Osteoblast (primary cell): ENCODE data around the gene ZMIZ1. TPM values are rescaled to one million over a fixed set of nuclear protein-coding genes. Genes with fewer than 3 reads are reported as not detected.

Experiments
- DNase-seq: peaks from one replicate; pipeline ENCODE4 v3.0.0; 2011; ENCODE audit warnings: low spot score, mixed read lengths; ENCODE audit not compliant: insufficient read length; ENCODE audit errors: missing footprints
- H2AFZ ChIP-seq: 2 replicates; pipeline ENCODE4 v1.6.0; 2011; ENCODE audit warnings: mild to moderate bottlenecking, low read length
- H3K27ac ChIP-seq: 2 replicates; pipeline ENCODE4 v1.5.1; 2011; ENCODE audit warnings: mild to moderate bottlenecking, low read depth, low read length, moderate library complexity
- H3K27me3 ChIP-seq: 2 replicates; pipeline ENCODE4 v1.6.0; 2012; ENCODE audit warnings: mild to moderate bottlenecking, control low read depth, inconsistent platforms, low read length, moderate library complexity; ENCODE audit not compliant: insufficient read depth
- H3K36me3 ChIP-seq: 2 replicates; pipeline ENCODE4 v1.5.1; 2011; ENCODE audit warnings: mild to moderate bottlenecking, low read length, control low read depth, moderate library complexity; ENCODE audit not compliant: insufficient read depth
- H3K4me1 ChIP-seq: 2 replicates; pipeline ENCODE4 v1.5.1; 2011; ENCODE audit warnings: mild to moderate bottlenecking, low read length, control low read depth, moderate library complexity; ENCODE audit not compliant: insufficient read depth
- H3K4me2 ChIP-seq: 2 replicates; pipeline ENCODE4 v1.6.0; 2011; ENCODE audit warnings: mild to moderate bottlenecking, low read length; ENCODE audit not compliant: insufficient read depth
- H3K4me3 ChIP-seq: fragments of 200-600 bp; sonication (generic); 3 replicates; pipeline ENCODE4 v1.5.1; 2012; ENCODE audit warnings: mild to moderate bottlenecking, low read length, inconsistent platforms; ENCODE audit not compliant: insufficient read depth
- H3K79me2 ChIP-seq: 2 replicates; pipeline ENCODE4 v1.6.0; 2012; ENCODE audit warnings: mild to moderate bottlenecking, low read length, control low read depth, inconsistent platforms; ENCODE audit not compliant: insufficient read depth
- H3K9me3 ChIP-seq: 2 replicates; pipeline ENCODE4 v1.5.1; 2011; ENCODE audit warnings: low read depth, low read length, control low read depth
- H4K20me1 ChIP-seq: 2 replicates; pipeline ENCODE4 v1.6.0; 2012; ENCODE audit warnings: mild to moderate bottlenecking, low read length, control low read depth; ENCODE audit not compliant: insufficient read depth
- CTCF ChIP-seq: IDR thresholded peaks from 2 replicates; pipeline ENCODE4 v1.5.1; 2011; ENCODE audit warnings: mild to moderate bottlenecking, low read depth, low read length, moderate library complexity; ENCODE audit errors: extremely low read depth
- total RNA-seq: library from RNA; depleted of rRNA; stranded (reverse); fragments of >200 nt; gene quantifications from 2 replicates; pipeline ENCODE4 v1.2.3, GENCODE V29; 2012

Gene ZMIZ1
- total RNA-seq, 1 donor: 40.9 TPM

DNA sequence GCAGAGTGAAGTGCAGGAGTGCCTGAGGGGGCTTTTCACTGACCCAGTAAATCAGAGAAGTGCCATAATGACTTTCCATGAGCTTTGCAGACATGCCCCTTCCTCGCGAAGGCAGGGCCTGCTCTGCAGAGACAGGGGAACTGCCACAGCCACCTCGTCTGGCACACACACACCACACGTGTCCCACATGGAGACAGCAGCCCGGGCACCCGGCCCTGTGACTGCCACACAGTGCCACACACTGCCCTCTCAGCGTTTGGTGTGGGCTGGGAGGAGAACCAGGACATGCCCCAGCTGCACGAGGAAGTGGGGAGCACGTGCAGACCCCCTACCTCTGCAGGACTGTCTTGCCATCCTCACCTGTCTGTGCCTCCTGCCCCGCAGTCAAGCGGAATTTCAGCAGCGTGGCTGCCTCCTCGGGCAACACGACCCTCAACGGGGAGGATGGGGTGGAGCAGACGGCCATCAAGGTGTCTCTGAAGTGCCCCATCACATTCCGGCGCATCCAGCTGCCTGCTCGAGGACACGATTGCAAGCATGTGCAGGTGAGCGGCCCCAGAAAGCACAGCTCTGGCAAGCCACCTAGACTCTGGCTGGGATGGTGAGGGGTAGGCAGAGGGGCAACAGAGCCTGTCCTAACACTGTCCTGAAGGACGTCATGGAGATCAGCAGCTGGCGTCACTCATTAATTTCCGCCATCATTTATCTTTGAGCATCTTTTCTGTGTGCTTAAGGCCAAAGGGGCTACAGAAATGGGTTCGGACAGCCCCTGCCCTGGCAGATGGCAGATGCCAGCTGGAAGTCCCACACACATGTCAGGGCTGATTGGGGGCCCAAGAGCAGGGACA is 235.1 kb downstream of the ZMIZ1 start:
- H3K4me2 ChIP-seq: no peak overlapping the region

DNA sequence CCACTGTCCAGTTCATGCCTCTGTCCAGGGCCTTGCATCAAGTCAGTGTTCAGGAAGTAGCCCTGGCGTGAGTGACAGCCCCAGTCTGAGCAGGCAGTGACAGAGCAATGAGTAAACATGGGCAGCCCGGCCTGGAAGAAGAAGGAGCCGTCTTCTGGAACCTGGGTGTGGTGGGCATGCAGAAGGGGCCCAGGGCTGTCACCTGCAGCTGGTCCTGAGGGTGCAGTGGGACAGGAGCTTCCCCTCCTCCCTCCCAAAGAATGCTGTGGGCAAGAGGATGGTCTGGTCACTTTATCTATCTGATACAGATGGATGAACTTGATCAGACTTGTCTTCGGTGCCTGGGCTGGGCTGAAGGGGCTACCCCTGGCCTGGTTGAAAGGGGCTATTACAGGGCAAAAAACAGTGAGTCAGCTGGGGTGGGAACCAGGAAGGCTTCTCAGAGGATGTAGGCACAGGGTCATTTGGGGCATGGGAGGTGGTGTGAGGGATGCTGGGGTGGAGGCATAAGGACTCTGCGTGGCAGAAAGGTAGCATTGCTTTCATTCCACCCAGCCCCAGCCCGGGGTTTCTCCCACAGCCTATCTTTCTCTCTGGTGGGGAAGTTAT is 235.8 kb downstream of the ZMIZ1 start:
- H3K4me3 ChIP-seq: no peak overlapping the region
- peaks cover 90% of the 10 kb centered on the region for H3K36me3 ChIP-seq
- peaks cover 29% of the 10 kb centered on the region for H4K20me1 ChIP-seq
- no peak for TF ChIP-seq CTCF
- H3K4me2 ChIP-seq: no peak overlapping the region
- no peaks in the 10 kb centered on the region for H3K9me3 ChIP-seq
- H3K27me3 ChIP-seq: no peaks in the 10 kb centered on the region
- peak; percentile 72 for DNase-seq
- H3K27ac ChIP-seq: no peak overlapping the region
- H3K4me1 ChIP-seq: peaks cover 9% of the 10 kb centered on the region
- H2AFZ ChIP-seq: no peak overlapping the region
- peaks cover 4% of the 10 kb centered on the region for H3K79me2 ChIP-seq

More for the DNA sequence above, 235.1 kb downstream of the ZMIZ1 start:
- Histone ChIP-seq H3K9me3 (no peaks in the 10 kb centered on the region), H3K4me3 (no peak overlapping the region), H3K79me2 (peaks cover 4% of the 10 kb centered on the region), H3K36me3 (peaks cover 83% of the 10 kb centered on the region), H2AFZ (no peak overlapping the region), H3K27me3 (no peaks in the 10 kb centered on the region), H3K27ac (no peak overlapping the region), H3K4me1 (peaks cover 16% of the 10 kb centered on the region), H4K20me1 (peaks cover 34% of the 10 kb centered on the region)
- DNase-seq: peak; percentile 87
- no peak for TF ChIP-seq CTCF

GRCh38 chr10:79305515-79305914 is 236.7 kb downstream of the ZMIZ1 start:
- Histone ChIP-seq H3K4me2 (no peak overlapping the region), H3K4me3 (no peak overlapping the region), H3K4me1 (no peaks in the 10 kb centered on the region), H3K9me3 (no peaks in the 10 kb centered on the region), H2AFZ (no peak overlapping the region), H3K27ac (no peak overlapping the region), H3K27me3 (no peaks in the 10 kb centered on the region), H4K20me1 (peaks cover 30% of the 10 kb centered on the region), H3K79me2 (peaks cover 4% of the 10 kb centered on the region), H3K36me3 (peaks cover 94% of the 10 kb centered on the region)
- DNase-seq: peak; percentile 73
- no peak for TF ChIP-seq CTCF

DNA sequence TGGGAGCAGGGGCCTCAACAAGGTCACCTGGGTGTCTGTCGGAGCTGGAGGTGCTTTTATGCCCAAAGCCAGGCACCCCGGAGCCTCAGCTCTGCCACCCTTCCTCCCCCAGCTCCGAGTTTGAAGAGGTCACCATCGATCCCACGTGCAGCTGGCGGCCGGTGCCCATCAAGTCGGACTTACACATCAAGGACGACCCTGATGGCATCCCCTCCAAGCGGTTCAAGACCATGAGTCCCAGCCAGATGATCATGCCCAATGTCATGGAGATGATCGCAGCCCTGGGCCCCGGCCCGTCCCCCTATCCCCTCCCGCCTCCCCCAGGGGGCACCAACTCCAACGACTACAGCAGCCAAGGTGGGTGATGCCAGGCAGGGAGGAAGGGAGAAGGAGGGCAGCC is 237.2 kb downstream of the ZMIZ1 start:
- no peak for TF ChIP-seq CTCF
- peaks cover 2% of the 10 kb centered on the region for H3K79me2 ChIP-seq

More for the DNA sequence above, 237.2 kb downstream of the ZMIZ1 start:
- no peak for DNase-seq
- H3K27ac ChIP-seq: no peak overlapping the region
- no peak overlapping the region for H3K4me3 ChIP-seq
- peaks cover 30% of the 10 kb centered on the region for H4K20me1 ChIP-seq
- no peaks in the 10 kb centered on the region for H3K4me1 ChIP-seq
- no peak overlapping the region for H2AFZ ChIP-seq
- H3K9me3 ChIP-seq: no peaks in the 10 kb centered on the region
- no peak overlapping the region for H3K4me2 ChIP-seq
- peaks cover 89% of the 10 kb centered on the region for H3K36me3 ChIP-seq
- no peaks in the 10 kb centered on the region for H3K27me3 ChIP-seq
